Fibroblast of villous mesenchyme (primary cell): Measurements from ENCODE around the gene ZNF740. TPM values are rescaled to one million over a fixed set of nuclear protein-coding genes. Genes with fewer than 3 reads are reported as not detected.

Source experiments
- DNase-seq: peaks from one replicate; pipeline ENCODE4 v3.0.0-alpha.2; 2010; ENCODE audit warnings: low read depth
- H3K4me3 ChIP-seq: 2 replicates; pipeline ENCODE4 v1.5.1; 2011; ENCODE audit warnings: low read depth, mild to moderate bottlenecking, low read length
- total RNA-seq: library from RNA; depleted of rRNA; stranded (reverse); fragments of >200 nt; gene quantifications from 2 replicates; pipeline ENCODE4 v1.2.3, GENCODE V29; 2012
- TF ChIP-seq, protein P1 (sequence below): IDR thresholded peaks from 2 replicates; pipeline ENCODE4 v1.5.1; 2012; ENCODE audit warnings: low read depth, mild to moderate bottlenecking, low read length; ENCODE audit not compliant: insufficient read depth

ZNF740 gene
- total RNA-seq, 1 donor, result 10.8 TPM

GRCh38 chr12:53212931-53213330, 32.4 kb downstream of the ZNF740 start:
- DNase-seq, result no peak

DNA sequence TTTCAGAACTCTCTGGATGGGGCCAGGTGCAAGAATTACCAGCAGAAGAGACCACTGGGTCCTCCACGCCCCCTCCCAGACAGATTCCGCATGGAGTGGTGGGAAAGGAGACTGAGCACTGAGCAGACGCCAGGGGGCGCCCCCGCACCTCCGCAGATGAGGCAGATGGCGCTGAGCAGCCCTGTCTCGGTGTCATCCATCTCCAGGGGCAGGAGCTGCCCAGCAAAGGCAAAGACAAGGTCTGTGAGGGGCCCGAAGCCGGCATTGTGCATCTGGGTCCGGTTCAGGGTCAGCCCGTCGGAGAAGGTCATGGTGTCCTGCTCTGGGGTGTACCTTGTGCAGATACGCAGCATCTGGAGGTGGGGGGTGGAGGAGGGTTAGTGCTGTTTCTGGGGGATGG, 32.8 kb downstream of the ZNF740 start:
- TF ChIP-seq, protein P1, sequence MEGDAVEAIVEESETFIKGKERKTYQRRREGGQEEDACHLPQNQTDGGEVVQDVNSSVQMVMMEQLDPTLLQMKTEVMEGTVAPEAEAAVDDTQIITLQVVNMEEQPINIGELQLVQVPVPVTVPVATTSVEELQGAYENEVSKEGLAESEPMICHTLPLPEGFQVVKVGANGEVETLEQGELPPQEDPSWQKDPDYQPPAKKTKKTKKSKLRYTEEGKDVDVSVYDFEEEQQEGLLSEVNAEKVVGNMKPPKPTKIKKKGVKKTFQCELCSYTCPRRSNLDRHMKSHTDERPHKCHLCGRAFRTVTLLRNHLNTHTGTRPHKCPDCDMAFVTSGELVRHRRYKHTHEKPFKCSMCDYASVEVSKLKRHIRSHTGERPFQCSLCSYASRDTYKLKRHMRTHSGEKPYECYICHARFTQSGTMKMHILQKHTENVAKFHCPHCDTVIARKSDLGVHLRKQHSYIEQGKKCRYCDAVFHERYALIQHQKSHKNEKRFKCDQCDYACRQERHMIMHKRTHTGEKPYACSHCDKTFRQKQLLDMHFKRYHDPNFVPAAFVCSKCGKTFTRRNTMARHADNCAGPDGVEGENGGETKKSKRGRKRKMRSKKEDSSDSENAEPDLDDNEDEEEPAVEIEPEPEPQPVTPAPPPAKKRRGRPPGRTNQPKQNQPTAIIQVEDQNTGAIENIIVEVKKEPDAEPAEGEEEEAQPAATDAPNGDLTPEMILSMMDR, result peak; percentile 92
- H3K4me3 ChIP-seq, result no peak overlapping the region
- peak; percentile 78 for DNase-seq

More at GRCh38 chr12:53212931-53213330, 32.4 kb downstream of the ZNF740 start:
- TF ChIP-seq, protein P1, result no peak
- H3K4me3 ChIP-seq, result no peak overlapping the region

DNA sequence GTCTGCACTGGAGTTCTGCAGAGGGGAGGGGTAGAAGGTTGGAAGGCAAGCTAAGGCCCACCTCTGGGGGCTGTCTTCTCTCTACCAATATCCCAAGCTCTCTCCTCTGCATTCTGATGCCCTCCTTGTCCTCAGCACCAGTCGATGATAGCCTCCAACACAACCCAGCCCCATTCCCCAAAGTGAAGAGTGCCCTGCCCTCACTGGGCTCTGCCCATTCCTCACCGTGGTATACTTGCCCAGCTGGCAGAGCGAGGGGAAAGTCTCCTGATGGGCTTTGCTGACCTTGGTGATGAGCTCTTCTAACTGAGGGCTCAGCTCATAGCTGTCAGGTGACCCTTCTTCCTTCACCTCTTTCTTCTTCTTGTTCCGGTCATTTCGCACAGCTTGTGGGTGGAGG, 33.7 kb downstream of the ZNF740 start:
- no peak for DNase-seq
- H3K4me3 ChIP-seq, result no peak overlapping the region
- TF ChIP-seq, protein P1, result no peak

DNA sequence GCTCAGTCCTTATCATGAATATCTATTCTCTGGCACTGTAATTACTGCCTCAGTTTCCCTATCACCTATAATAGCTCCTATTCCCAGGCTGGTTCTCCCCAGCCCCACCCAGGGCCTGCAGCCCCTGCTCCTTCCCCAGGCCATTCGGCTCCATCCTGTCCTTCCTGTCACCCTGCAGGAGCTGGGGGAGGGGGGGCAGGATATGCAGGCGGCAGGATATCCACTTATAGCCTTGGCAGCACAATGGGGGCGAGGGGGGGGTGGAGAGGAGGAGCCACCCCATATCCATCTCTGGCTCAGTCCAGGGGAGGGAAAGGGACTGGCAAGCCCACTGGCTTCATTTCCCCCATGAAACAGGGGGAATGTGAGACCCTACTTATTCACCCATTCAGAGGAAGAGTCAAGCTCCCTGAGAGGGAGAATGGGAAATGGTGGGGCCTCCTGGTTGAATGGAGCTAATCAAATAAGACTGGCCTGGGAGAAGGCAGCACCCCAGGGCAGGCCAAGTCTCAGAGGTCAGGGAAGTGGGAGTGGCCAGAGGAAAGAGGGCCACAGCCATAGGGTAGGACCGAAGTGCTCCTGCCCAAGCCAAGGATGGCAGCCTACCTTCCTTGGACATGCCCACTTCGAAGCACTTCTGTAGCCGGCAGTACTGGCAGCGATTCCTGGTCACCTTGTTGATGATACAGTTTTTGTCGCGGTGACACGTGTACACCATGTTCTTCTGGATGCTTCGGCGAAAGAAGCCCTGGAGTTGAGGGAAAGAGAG, 34.3 kb downstream of the ZNF740 start:
- TF ChIP-seq, protein P1, result no peak
- no peak for DNase-seq
- no peak overlapping the region for H3K4me3 ChIP-seq

DNA sequence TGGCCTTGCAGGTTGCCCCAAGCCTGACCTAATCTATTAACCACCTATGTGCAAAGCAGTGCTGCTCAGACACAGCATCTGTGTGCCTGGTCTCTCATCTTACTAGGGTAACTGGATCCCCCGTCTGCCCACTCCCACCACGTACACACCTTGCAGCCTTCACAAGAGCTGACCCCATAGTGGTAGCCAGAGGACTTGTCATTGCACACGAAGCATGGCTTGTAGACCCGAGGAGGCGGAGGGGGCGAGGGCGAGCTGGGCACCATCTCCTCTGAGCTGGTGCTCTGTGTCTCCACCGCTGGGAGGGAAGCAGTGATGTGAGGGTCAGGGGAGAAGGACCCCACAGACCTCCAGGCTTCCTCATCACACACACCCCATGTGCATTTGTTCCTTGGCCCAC, 35.0 kb downstream of the ZNF740 start:
- DNase-seq, result no peak
- TF ChIP-seq, protein P1, result no peak

GRCh38 chr12:53217051-53217930, 36.8 kb downstream of the ZNF740 start:
- TF ChIP-seq, protein P1, result no peak
- peak; percentile 40 for DNase-seq
- peak overlapping the region; percentile 75 for H3K4me3 ChIP-seq

More for the DNA sequence above, 35.0 kb downstream of the ZNF740 start:
- H3K4me3 ChIP-seq, result no peak overlapping the region
